ENCODE measurements around the gene CDX1. TPM values are rescaled to one million over a fixed set of nuclear protein-coding genes. Genes with fewer than 3 reads are reported as not detected.

The CDX1 gene
- total RNA-seq, 2 donors from 2014 or later = not detected

- no peak for DNase-seq (ENCODE audit: low spot score)
- no peaks in the 10 kb centered on the region for H3K9me3 ChIP-seq
- H3K27me3 ChIP-seq = no peaks in the 10 kb centered on the region
- no peaks in the 10 kb centered on the region for H3K36me3 ChIP-seq
- no peak overlapping the region for H3K27ac ChIP-seq
- no peak overlapping the region for H3K4me3 ChIP-seq
- no peak for TF ChIP-seq CTCF (IDR thresholded peaks at IDR 0.05)
- H3K4me1 ChIP-seq = peaks cover 0 to 18% of the 10 kb centered on the region in 2 donors
Measured at GRCh38 chr5:150219861-150220260, 53.3 kb downstream of the CDX1 start.

DNA sequence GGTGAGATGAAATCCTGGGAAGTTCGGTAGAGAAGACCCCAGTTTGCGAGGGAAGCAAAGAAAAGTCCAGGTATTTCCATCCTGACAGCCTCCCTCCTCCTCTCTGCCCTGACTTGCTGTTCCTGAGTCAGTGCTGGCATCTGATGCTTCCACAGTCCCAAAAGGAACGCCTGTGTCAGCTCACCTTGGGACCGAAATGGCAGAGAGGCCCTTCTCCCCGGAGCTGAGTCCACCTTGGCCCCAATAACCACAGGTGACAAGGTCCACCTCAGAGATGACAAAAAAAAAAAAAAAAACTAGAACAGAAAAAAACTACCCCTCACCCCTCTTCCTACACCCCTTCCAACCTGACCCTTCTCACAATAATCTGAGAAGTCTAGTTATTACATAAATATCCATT, 54.9 kb downstream of the CDX1 start:
- H3K27me3 ChIP-seq = no peaks in the 10 kb centered on the region
- no peak overlapping the region for H3K4me3 ChIP-seq
- H3K27ac ChIP-seq = no peak overlapping the region
- TF ChIP-seq CTCF (IDR thresholded peaks at IDR 0.05) = no peak
- peaks cover 0 to 12% of the 10 kb centered on the region in 2 donors for H3K4me1 ChIP-seq
- DNase-seq (ENCODE audit: low spot score) = no peak
- no peaks in the 10 kb centered on the region for H3K9me3 ChIP-seq
- no peaks in the 10 kb centered on the region for H3K36me3 ChIP-seq

DNA sequence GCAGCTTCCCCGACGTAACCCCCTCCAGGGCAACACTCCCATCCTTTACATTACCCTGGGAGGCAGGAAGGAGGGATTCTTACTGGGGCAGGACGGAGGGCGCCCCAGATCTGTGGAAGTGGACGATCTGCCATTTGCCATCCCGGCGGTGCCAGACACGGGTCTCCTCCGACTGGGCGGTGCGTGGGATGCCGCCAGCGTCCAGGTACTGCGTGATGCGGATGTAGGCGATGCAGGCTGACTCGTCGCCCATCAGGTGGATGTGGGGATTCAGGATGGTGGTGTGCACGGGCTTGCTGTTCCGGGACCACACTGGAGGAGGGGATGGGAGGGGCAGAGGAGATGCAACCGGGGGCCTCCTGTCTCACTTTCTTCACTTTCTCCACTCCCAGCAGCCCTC, 56.3 kb downstream of the CDX1 start:
- no peaks in the 10 kb centered on the region for H3K36me3 ChIP-seq
- DNase-seq (ENCODE audit: low spot score) = no peak
- no peak overlapping the region for H3K27ac ChIP-seq
- peaks cover 0 to 7% of the 10 kb centered on the region in 2 donors for H3K4me1 ChIP-seq
- no peak for TF ChIP-seq CTCF (IDR thresholded peaks at IDR 0.05)
- no peaks in the 10 kb centered on the region for H3K9me3 ChIP-seq
- H3K27me3 ChIP-seq = no peaks in the 10 kb centered on the region
- no peak overlapping the region for H3K4me3 ChIP-seq

DNA sequence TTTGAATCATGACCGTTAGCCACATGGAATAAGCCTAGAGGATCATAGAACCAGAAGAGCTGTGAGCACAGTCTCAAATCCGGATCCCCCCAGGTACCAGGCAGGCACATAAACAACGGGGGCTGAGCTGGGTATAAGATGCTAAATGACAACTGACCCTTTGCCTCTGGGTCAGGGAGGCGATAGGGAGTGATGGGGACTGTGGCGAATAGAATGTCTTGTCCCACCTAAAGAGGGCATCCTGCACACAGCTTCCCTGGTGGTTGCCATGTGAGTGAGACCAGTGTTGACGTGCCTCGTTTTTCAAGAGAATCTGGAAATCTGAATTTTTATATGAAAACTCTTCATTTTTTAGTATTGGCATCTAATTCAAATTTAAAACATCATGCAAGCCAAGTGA, 56.9 kb downstream of the CDX1 start:
- no peak overlapping the region for H3K27ac ChIP-seq
- no peak overlapping the region for H3K4me3 ChIP-seq
- no peak for DNase-seq (ENCODE audit: low spot score)
- no peaks in the 10 kb centered on the region for H3K27me3 ChIP-seq
- peaks cover 0 to under 1% of the 10 kb centered on the region in 2 donors for H3K4me1 ChIP-seq
- H3K36me3 ChIP-seq = no peaks in the 10 kb centered on the region
- no peaks in the 10 kb centered on the region for H3K9me3 ChIP-seq
- TF ChIP-seq CTCF (IDR thresholded peaks at IDR 0.05) = no peak

DNA sequence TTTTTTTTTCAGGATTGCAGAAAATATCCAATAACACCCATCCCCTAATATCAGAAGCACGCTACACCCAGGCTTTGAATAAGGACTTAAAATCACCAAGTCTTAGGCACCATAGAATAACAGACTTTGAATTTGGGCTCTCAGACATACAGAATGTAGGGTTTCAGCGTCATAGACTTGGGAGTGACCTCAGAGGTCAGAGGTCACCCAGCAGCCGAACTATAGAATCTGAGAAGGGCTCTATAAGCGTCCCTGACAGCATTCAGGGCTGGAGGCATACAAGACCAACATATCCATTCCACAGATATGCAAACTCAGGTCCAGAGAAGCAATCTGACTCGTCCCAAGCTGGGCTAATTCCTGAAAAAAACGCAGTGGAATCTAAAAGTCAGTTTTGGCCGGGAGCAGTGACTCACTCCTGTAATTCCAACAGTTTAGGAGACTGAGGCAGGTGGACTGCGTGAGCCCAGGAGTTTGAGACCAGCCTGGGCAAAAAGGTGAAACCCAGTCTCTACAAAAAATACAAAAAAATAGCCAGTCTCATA, 58.0 kb downstream of the CDX1 start:
- no peak for TF ChIP-seq CTCF (IDR thresholded peaks at IDR 0.05)
- no peak for DNase-seq (ENCODE audit: low spot score)
- no peak overlapping the region for H3K4me3 ChIP-seq

GRCh38 chr5:150227036-150227435, 60.5 kb downstream of the CDX1 start:
- Histone ChIP-seq H3K4me3 (no peak overlapping the region), H3K4me1 (no peaks in the 10 kb centered on the region), H3K36me3 (no peaks in the 10 kb centered on the region), H3K9me3 (no peaks in the 10 kb centered on the region), H3K27ac (no peak overlapping the region), H3K27me3 (no peaks in the 10 kb centered on the region)
- no peak for DNase-seq (ENCODE audit: low spot score)
- no peak for TF ChIP-seq CTCF (IDR thresholded peaks at IDR 0.05)

More for the DNA sequence above, 58.0 kb downstream of the CDX1 start:
- Histone ChIP-seq H3K27me3 (no peaks in the 10 kb centered on the region), H3K27ac (no peak overlapping the region), H3K9me3 (no peaks in the 10 kb centered on the region), H3K36me3 (no peaks in the 10 kb centered on the region), H3K4me1 (no peaks in the 10 kb centered on the region)
